ENCODE measurements around the gene AFF4.

DNA sequence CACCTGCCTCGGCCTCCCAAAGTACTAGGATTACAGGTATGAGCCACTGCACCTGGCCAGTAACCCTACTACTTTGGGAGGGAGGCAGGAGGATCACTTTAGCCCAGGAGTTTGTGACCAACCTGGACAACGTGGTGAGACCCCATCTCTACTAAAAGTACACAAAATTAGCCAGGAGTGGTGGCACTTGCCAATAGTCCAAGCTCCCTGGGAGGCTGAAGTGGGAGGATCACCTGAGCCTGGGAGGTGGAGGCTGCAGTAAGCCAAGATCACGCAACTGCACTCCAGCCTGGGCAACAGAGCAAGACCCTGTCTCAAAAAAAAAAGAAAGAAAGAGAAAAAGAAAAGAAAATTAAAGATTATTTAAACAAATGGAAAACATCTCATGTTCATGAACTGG, 107.4 kb downstream of the AFF4 start:
- TF ChIP-seq, protein P1, sequence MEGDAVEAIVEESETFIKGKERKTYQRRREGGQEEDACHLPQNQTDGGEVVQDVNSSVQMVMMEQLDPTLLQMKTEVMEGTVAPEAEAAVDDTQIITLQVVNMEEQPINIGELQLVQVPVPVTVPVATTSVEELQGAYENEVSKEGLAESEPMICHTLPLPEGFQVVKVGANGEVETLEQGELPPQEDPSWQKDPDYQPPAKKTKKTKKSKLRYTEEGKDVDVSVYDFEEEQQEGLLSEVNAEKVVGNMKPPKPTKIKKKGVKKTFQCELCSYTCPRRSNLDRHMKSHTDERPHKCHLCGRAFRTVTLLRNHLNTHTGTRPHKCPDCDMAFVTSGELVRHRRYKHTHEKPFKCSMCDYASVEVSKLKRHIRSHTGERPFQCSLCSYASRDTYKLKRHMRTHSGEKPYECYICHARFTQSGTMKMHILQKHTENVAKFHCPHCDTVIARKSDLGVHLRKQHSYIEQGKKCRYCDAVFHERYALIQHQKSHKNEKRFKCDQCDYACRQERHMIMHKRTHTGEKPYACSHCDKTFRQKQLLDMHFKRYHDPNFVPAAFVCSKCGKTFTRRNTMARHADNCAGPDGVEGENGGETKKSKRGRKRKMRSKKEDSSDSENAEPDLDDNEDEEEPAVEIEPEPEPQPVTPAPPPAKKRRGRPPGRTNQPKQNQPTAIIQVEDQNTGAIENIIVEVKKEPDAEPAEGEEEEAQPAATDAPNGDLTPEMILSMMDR (conservative IDR thresholded peaks at IDR 0.05; ENCODE audit: low read depth, low read length): no peak
- no peak for TF ChIP-seq EZH2 (IDR thresholded peaks at IDR 0.05; ENCODE audit: borderline replicate concordance, low read depth, low read length, poor library complexity, severe bottlenecking)

Data from A673 (cell line).